ENCODE results near the gene SETD7.

The SETD7 gene

DNA sequence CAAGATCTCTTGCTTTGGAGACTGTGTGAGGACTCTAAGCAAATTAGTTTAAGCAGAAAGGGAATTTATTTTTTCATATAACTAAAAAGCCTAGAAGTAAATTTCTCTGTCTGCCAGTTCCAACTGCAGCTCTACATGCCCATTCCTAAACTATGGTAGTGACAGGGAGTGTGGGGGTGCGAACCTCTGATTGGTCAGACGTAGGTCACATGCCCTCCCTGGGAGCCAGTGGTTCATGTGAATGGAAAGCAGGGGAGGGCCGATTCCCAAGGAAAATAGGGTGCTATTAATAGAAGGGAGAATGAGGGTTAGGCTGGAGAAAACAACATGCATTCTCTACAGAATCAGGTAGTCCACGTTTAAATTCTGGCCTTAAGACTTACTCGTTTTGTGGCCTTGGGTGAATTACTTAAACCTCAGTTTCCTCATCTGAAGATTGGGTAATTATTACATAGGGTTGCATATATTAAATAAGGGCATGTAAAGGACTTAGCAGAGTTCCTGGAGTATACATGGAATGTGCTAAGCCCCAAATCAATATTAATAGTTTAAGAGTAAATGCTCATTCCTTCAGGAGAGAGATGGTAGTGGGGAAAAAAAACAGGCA lies 94.9 kb downstream of the SETD7 start:
- TF ChIP-seq, protein P1, sequence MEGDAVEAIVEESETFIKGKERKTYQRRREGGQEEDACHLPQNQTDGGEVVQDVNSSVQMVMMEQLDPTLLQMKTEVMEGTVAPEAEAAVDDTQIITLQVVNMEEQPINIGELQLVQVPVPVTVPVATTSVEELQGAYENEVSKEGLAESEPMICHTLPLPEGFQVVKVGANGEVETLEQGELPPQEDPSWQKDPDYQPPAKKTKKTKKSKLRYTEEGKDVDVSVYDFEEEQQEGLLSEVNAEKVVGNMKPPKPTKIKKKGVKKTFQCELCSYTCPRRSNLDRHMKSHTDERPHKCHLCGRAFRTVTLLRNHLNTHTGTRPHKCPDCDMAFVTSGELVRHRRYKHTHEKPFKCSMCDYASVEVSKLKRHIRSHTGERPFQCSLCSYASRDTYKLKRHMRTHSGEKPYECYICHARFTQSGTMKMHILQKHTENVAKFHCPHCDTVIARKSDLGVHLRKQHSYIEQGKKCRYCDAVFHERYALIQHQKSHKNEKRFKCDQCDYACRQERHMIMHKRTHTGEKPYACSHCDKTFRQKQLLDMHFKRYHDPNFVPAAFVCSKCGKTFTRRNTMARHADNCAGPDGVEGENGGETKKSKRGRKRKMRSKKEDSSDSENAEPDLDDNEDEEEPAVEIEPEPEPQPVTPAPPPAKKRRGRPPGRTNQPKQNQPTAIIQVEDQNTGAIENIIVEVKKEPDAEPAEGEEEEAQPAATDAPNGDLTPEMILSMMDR (IDR thresholded peaks at IDR 0.05; ENCODE audit: control extremely low read depth, extremely low read depth, low read depth, missing control alignments), result no peak
- CTCF ChIA-PET, result interaction anchor here (1.2 kb wide), 1 partner anchor 70 kb away, joined by 3 read pairs; no protein-coding TSS in a partner anchor
- no peak for DNase-seq (ENCODE audit: extremely low spot score)
- POLR2A ChIA-PET, result interaction anchor here (0.6 kb wide), 1 partner anchor 69 kb away, joined by 6 read pairs; no protein-coding TSS in a partner anchor

DNA sequence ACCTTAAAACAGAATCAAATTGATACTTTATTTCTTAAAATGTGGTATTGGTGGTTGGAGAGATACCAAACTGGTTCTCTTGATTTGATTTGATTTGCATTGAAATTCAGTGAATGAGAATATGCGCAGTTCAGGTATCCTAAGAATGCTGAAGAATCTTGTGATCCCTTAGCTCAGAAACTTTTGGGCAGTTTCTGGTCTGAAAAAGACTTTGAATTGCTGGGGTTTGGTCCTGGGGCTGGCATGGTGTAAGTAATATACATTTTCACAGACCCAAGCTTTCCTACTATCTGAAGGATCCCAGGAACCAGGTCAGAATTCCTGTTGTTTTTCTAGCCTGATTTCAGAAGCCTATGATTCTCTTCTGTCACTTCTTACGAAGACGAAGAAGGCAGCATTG lies 95.5 kb downstream of the SETD7 start:
- no peak for DNase-seq (ENCODE audit: extremely low spot score)
- TF ChIP-seq, protein P1 (IDR thresholded peaks at IDR 0.05; ENCODE audit: control extremely low read depth, extremely low read depth, low read depth, missing control alignments), result no peak
- ChIA-PET CTCF (no interaction called here), POLR2A (interaction anchor here (0.6 kb wide), 1 partner anchor 486 kb away, joined by 4 read pairs; no protein-coding TSS in a partner anchor)

- no peak for DNase-seq (ENCODE audit: extremely low spot score)
- ChIA-PET CTCF (no interaction called here), POLR2A (no interaction called here)
- TF ChIP-seq, protein P1 (IDR thresholded peaks at IDR 0.05; ENCODE audit: control extremely low read depth, extremely low read depth, low read depth, missing control alignments), result no peak
These were observed 97.0 kb downstream of the SETD7 start for GRCh38 chr4:139458999-139459398.

- TF ChIP-seq, protein P1 (IDR thresholded peaks at IDR 0.05; ENCODE audit: control extremely low read depth, extremely low read depth, low read depth, missing control alignments), result no peak
These were observed 97.5 kb downstream of the SETD7 start for GRCh38 chr4:139458543-139458942.

GRCh38 chr4:139457318-139457717 lies 98.7 kb downstream of the SETD7 start:
- no peak for DNase-seq (ENCODE audit: extremely low spot score)
- ChIA-PET POLR2A (interaction anchor here (0.6 kb wide), 1 partner anchor 248 kb away, joined by 3 read pairs; no protein-coding TSS in a partner anchor), CTCF (interaction anchor here (1.7 kb wide), 1 partner anchor 73 kb away, joined by 6 read pairs; no protein-coding TSS in a partner anchor)
- TF ChIP-seq, protein P1 (IDR thresholded peaks at IDR 0.05; ENCODE audit: control extremely low read depth, extremely low read depth, low read depth, missing control alignments), result no peak

More at GRCh38 chr4:139458543-139458942, 97.5 kb downstream of the SETD7 start:
- ChIA-PET CTCF (no interaction called here), POLR2A (no interaction called here)
- DNase-seq (ENCODE audit: extremely low spot score), result no peak

DNA sequence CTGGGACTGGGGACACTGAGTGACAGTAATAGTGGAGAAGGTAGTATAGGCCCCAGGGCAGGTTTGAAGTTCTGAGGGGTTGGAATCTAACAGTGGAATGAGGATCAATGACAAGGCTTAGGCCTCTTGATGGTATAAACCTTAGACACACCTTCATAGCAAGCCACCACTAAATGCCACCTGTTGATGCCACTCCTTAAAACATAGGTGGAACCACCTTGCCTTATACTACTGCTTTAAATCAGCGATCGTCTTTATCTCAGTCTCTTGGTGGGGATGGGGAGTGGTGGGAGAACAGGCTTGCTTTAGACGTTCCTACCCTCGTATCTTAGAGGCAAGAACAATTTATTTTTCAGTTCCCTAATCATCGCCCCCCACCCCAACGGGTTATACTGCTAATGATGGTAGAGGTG lies 100.9 kb downstream of the SETD7 start:
- DNase-seq (ENCODE audit: extremely low spot score), result no peak
- ChIA-PET POLR2A (no interaction called here), CTCF (interaction anchor here (1.1 to 1.9 kb wide), 3 partner anchors 15 to 424 kb away, joined by 3 to 5 read pairs (median 4); no protein-coding TSS in a partner anchor)
- TF ChIP-seq, protein P1 (IDR thresholded peaks at IDR 0.05; ENCODE audit: control extremely low read depth, extremely low read depth, low read depth, missing control alignments), result no peak
